ENCODE measurements around the gene PLA2G15.

The PLA2G15 gene

DNA sequence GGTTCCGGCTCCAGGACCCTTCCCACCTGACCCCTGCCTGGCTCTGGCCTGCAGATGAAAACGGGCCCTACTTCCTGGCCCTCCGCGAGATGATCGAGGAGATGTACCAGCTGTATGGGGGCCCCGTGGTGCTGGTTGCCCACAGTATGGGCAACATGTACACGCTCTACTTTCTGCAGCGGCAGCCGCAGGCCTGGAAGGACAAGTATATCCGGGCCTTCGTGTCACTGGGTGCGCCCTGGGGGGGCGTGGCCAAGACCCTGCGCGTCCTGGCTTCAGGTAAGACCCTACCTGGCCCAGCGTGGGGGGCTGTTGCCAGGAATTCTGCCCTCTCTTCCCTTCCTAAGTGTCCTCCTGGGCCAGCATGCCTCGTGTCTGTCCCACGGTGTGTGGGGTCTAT, 10.5 kb downstream of the PLA2G15 start:
- no peak for DNase-seq

DNA sequence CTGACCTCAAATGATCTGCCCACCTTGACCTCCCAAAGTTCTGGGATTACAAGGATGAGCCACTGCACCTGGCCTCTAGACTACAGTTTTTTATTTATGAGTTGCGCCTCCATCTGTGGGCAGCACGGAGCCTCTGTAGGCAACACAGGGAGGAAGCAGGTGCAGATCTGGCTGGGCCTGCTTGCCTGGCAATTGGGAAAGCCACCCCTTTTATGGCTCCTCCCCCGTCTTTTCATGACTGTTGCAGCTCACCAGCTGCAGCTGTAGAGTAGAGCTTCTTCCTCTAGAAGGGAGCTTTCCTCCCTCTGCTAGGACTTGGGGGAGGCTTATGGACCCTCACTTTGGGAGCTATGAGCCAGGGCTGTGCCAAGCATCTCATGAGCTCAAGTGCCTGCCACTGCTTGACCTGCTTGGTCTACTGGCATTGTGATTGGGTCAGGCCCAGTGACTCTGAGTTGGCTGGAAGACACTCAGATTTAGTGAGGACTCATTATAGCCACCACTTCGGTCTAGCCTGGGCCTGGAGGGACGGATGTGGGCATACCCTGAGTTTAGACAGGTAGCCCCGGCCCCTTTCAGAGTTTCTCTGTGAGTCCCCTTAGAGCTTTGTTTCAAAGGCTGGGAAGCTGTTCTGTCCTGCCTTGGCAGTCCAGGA, 12.2 kb downstream of the PLA2G15 start:
- no peak for DNase-seq

DNA sequence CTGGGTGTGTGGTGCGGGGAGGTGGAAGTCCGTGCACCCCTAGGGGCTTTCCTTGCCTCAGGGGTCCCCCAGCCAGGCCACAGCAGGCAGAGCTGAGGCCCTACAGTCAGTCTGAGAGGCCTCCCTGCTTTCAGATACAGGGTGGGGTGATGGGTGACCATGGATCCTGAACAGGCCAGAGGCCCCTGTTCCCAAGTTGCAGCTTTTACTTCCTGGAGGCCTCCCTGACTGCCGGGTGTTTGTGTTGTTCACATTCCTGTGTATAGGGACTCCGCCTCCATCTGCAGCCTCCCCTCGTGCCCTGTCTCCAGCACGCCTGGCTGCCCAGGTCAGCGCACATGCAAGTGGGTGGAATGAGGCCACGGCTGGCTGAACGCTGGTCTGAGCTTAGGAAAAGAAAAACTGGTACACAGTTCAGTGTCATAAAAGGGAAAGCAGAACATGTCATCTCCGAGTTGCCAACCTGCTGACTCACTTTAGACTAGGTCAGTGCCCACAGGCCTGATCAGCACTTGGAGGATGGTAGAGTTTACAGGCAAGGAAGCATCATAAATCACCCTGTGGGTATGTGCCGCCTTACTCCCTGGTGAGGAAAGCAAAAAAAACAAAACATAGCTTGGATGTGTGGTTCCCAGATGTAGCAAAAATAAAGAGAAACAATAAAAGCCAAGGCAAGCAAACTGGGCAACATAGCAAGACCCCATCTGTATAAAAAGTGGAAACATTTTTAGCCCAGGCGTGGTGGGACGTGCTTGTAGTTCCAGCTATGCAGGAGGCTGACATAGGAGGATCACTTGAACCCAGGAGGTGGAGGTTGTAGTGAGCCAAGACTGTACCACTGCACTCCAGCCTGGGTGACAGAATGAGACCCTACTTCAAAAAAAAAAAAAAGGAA, 13.0 kb downstream of the PLA2G15 start:
- DNase-seq: no peak

DNA sequence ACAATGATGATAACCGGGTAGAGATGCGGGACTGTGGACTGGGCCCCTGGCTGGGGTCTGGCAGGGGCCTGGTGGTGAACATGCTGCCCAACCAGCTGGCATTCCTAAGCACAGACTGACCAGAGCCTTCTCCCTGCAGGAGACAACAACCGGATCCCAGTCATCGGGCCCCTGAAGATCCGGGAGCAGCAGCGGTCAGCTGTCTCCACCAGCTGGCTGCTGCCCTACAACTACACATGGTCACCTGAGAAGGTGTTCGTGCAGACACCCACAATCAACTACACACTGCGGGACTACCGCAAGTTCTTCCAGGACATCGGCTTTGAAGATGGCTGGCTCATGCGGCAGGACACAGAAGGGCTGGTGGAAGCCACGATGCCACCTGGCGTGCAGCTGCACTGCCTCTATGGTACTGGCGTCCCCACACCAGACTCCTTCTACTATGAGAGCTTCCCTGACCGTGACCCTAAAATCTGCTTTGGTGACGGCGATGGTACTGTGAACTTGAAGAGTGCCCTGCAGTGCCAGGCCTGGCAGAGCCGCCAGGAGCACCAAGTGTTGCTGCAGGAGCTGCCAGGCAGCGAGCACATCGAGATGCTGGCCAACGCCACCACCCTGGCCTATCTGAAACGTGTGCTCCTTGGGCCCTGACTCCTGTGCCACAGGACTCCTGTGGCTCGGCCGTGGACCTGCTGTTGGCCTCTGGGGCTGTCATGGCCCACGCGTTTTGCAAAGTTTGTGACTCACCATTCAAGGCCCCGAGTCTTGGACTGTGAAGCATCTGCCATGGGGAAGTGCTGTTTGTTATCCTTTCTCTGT, 14.0 kb downstream of the PLA2G15 start:
- DNase-seq: no peak

DNA sequence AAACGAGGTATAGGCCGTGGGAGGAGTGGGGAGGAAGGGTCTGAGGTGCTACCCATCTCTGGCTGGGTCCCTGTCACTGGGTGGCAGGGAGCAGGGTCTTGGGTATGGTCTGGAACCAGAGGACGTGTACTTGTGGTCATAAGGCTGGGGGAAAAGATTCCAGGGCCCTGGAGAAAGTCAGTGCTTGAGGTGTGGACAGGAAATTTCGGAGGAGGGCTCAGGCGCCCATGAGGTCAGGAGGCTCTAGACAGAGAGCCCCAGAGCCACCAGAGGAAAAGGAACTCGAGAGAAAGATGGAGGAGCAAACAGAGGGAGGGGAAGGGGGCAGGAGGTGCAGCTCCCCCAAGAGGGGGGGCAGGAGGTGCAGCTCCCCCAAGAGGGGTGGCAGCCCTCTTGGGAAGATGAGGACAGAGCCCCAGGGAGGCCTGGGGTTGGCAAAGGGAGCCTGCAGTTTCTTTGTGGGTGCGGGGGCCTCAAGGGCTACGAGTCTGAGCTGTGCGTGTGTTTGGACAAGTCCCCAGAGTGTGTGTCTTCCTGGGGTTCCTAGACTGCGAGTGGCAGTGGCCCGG, 18.5 kb downstream of the PLA2G15 start:
- DNase-seq: no peak

DNA sequence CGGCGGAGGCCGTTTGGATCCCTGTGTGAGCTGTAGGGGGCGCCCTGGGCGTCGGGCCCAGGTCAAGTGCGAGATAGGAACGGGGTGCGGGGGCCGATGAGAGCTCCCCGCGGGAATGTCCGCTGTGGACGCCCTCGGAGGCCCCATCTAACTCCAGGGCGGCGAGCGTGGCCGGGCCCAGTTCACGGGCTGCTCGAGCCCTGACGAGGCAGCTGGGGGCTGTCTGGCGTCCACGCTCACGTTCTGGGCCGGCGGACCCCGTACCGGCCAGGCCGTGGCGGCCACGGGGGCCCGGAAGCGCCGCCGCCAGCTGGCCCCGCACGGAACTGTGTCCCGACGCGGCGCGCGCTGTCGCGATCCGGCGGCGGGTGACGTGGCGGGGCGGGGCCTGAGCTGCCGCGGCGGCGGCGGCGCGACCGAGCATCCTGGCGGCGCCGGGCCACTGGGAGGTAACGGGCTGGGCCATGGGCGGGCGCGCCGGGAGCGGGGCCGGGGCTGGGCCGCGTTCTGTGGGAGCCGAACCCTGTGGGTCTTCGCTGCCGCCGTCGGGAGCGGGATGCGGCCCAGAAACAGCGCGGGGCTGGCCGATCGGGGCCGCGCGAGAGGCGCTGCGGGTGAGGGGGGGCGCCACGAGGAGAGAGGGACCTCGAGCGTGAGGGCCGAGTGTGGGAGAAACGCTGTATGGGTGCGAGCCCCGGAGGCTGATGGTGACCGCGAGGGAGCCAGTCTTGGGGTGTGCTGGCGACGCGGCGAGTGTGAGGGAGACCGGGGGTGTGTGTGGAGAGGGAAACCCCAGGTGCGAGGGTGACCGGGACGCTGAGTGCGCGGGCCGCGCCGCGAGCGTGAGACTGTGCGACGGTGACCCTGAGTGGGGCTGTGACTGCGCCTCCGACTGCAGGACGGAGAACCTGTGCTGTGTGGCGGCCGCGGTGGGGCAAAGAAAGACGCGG, 19.2 kb downstream of the PLA2G15 start, which contains the start of gene SLC7A6:
SLC7A6 (plus strand) TSS at position 399 of the 950 bp plus-strand sequence. CDS start 10,201 bp downstream, outside the sequence.
- peak; percentile 77 for DNase-seq

DNA sequence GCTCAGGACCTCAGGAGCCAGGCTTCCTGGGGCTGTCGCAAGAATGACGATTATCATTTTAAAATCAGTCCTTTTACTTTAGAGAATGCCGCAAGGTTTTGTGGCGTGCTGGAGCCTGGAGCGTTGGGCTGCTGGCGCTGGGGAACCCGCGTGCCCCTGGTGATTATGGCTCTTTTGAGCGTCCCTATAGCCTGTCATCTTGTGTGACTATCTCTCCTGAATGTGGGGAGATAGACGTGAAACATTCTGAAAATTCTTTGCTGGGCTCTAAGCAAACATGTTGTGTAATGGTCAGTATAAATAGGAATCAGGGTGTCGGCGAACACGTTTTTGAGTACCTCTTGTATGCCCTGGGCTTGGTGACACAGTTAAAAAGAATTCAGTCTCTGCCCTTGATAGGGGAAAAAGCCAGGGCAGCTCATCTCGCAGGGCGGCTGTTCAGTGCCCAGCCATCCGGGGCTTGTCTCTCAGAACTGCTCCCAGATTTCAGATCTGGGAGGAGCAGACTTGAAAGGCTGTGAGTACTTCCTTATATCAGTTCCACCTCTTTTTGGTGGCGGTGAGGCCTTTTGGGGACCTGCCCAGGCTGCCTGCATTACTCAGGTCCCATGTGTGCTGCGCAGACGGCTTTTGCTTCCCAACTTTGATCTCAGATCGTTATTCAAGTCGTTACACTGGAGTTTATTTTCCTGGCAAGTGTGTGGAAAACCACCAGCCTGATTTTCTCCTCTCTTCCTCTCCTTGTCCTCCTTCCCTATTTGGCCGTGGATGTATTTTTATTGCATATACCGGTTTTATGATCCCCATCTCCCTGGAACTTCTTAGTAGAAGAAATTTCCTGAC, 20.1 kb downstream of the PLA2G15 start:
- peak; percentile 48 for DNase-seq

DNA sequence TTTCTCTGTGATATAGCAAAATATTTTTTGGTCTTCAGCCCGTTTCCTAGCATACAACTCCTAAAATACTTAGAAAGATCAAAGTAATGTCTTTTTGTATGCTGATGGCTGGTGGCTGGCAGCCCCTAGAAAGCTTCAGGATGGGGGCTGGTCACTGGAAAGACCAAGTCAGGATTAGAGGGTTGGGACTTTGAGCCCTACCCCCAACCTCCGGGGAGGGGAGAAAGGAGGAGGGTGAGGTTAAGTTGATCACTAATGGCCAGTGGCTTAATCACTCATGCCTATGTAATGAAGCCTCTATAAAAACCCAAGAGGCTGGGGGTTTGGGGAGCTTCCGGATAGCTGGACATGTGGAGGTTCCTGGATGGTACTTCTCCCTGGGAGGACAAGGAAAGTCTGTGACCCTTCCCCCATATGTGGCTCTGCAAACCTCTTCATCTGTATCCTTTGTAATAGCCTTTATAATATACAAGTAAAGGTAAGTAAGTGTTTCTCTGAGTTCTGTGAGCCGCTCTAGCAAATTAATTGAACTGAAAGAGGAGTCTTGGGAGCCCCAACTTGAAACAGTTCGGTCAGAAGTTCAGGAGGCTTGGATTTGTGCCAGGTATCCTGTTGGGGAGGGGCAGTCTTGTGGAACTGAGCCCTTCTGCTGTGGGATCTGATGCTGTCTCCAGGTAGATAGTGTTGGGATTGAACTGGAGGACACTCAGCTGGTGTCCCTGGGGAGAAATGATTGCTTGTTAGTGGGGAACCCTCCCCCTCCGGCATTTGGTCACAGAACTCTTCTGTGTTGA, 22.6 kb downstream of the PLA2G15 start:
- no peak for DNase-seq

DNA sequence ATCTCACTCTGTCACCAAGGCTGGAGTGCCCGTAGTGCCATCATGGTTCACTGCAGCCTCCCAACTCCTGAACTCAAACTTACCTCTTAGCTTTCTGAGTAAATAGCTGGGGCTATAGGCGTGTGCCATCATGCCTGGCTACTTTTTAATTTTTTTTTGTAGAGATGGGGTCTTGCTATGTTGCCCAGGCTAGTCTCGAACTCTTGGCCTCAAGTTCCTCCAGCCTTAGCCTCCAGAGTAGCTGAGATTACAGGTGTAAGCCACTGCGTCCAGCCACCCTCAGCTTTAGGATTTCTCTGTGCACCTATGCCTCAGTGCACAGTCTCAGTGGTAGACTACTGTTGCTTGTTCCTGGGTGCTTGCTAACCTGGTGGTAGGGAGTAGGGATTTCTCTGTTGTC, 24.6 kb downstream of the PLA2G15 start:
- DNase-seq: no peak

DNA sequence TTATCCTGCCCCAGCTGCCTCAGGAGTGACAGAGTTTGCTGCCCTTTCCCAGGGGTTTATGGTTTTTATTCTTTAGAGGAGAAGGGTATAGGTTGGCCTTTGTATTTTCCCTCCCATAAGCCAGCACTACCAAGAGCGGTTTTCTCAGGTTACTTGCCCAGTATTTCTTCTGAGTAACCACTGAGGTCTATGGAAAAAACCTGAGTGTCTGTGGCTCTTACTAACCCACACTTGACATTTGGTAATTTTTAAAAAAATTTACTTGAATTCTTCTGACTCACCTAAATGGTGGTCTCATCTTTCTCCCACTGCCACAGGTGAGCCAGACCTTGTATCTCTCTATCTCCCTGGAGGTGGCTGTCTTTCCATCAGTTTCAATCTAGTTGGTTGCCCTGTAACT, 25.2 kb downstream of the PLA2G15 start:
- no peak for DNase-seq

DNA sequence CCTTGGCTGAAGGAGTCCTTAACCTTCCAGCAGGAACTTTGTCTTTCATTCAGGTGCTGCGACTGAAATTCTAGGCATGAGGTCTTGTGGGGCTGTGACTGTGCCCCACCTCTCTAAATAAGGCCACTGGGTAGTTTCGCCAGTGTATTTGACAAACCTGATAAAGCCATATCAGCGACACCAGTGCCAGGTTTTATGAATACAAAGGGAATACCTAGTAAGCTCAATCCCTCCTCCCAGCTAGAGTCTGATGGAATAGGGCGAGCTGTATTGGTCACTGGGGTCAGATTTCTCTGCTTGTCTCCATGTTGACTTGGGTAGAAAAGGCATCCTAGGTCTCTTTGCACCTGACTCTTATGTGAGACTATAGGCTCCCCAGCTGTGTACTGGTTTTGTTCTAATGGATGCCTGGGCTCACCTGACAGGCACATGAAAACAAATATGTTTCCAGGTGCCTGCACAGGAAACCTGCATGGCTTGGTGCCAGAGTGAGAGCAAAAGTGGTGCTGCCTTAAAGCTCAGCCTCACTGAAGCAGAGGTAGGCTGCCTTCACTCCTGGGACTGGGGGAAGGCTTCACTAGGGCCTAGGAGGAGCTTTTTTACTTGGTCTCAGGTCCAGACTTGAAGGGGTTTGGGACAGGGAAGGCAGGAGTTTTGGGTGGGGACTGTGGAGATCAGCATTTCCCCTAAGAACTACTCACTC, 27.5 kb downstream of the PLA2G15 start:
- DNase-seq: no peak

DNA sequence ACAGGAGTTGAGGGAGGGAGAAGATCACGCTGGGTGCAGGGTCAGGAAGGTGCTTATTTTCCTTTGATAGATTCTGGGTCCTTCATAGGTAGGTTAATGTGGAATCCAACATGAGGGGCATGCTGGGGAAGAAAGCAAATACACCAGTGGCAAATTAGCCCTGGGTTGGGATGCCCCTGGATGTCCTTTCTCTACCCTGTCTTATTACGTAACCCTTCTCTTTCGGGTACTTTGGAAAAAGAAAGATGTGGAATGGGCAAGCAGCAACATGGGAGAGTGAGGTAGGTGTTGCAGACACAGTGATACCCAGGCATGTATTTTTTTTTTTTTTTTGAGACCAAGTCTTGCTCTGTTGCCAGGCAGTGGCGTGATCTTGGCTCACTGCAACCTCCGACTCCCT, 28.3 kb downstream of the PLA2G15 start:
- no peak for DNase-seq

DNA sequence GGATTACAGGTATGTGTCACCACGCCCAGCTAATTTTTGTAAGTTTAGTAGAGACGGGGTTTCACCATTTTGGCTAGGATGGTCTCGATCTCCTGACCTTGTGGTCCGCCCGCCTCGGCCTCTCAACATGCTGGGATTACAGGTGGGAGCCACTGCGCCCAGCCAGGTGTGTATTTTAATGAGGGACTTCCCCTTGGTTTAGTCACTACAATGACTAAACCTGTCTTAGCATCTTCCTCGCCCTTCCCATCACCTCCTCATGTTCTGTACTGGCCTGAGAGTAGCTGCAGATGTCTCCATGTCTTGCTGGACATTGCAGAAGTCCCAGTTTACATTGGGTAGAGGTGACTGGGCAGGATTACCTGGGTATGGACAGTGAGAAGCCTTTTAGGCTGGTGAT, 28.7 kb downstream of the PLA2G15 start:
- no peak for DNase-seq

DNA sequence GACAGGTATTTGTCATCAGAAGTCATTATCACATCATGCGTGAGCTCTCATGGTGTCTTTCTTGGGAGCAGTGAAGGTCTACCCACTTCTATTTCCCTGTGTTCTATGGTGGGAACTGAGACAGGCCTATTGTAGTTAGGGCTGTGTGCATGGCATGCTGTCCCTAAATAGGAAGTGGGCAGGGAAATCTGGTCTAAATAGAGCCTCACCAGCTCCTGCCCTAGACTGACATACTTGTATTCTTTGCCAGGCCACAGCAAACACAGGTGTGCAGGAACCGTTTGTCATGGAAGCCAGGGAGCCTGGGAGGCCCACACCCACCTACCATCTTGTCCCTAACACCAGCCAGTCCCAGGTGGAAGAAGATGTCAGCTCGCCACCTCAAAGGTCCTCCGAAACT, 29.3 kb downstream of the PLA2G15 start:
- DNase-seq: no peak

DNA sequence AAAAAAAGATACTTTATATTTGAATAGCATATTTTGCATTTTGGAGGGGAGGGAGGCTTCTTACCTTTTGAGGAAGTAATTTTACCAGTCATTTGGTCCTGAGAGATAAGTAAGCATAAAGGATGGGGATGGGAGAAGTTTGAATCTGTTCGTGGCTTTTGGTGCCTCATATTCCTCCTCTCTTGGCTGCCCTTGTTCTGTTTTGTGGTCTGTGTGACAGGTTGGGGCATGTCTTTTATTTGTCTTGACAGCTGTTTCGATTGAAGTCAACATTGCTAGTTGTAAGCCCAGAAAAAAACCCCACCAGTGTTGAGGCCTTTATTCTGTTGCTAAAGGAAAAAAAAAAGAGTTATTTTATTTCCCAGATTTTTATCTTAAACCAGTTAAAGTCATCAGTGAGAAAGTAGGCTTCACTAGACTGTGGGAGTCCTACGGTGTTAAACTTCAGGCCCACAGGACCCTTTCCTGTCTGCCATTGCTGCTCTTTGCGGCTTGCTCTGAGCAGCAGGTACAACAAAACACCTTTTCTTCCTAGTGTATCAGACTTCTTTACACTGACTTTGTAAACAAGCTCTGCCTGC, 30.5 kb downstream of the PLA2G15 start:
- no peak for DNase-seq

DNA sequence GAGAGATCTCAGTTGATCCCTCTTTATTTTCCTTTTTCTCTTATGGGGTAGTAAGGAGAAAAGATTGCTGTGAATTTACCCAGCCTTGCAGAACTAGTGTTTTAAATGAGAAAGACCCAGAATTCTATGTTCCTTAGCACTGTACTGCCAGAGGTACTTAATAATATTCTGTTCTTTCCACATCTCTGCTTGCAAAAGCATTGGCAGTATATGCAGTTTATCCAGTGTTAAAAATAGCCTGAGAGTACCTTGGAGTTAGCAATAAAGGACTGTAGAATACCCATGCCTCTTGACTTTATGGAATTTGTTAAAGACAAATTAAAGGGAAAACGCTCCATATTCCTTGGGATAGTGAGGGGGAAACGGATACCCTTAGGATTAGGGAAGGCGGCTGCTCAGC, 31.1 kb downstream of the PLA2G15 start:
- no peak for DNase-seq

DNA sequence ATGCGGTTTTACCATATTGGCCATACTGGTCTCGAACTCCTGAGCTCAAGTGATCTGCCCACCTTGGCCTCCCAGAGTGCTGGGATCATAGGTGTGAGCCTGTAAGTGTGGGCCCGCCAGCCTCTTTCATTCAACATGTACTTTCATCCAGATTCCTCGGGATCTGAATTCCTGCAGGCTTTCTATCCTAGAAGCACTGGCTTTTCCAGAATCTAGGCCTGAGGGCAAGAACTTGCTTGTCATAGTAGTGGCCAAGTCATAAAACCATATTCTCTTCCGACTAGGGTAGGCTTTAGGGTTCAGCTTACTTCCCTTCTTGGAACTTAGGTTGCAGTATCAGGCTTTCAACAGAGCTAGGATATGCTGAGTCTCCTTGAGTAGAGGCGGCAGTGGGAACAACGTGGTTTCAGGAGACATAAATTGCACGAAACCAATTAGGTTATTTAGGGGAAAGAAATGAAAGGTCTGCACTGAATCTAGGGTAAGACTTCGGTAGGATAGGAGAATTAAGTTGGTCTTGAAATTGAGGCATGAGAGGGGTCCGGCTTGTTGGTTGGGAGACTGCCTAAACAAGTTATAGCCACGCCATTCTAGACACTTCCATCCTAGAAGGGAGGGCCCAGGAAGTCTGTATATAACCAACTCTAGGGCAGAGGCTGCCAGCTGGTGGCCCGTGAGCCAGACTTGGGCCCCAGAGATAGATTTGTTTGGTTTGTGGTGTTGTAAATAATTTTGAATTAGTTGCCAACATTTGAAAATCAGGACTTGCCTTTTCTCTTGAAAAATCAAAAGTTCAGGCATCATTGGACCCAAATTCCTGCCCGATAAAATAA, 34.8 kb downstream of the PLA2G15 start:
- DNase-seq: no peak
